Ascending aorta (tissue), 2 donors: ENCODE measurements around the gene FAM114A2. TPM values are rescaled to one million over a fixed set of nuclear protein-coding genes. Genes with fewer than 3 reads are reported as not detected.
"Not testable (repeated sequence)": the region's sequence is repeated elsewhere in the genome, so short reads cannot be mapped to it uniquely, and the experiment has no call there.

Experiments used
- DNase-seq, 2 donors: peaks; one replicate each; pipeline ENCODE4 v3.0.0-alpha.2; 2019; ENCODE audit warnings: low spot score in 2 of 2
- H3K27ac ChIP-seq, 2 donors: fragments of 200-600 bp; sonication (generic); one replicate each; pipeline ENCODE4 v1.5.1; 2016 to 2017; ENCODE audit warnings: mild to moderate bottlenecking in 1 of 2
- H3K27me3 ChIP-seq: fragments of 200-600 bp; sonication (generic); one replicate; pipeline ENCODE4 v1.5.1; 2017
- H3K36me3 ChIP-seq, 2 donors: fragments of 200-600 bp; sonication (generic); one replicate each; pipeline ENCODE4 v1.5.1; 2016
- H3K4me1 ChIP-seq, 2 donors: fragments of 200-600 bp; sonication (generic); one replicate each; pipeline ENCODE4 v1.5.1; 2016 to 2017; ENCODE audit warnings: mild to moderate bottlenecking in 1 of 2
- H3K4me3 ChIP-seq, 2 donors: fragments of 200-600 bp; sonication (generic); one replicate each; pipeline ENCODE4 v1.5.1; 2016 to 2017; ENCODE audit warnings: mild to moderate bottlenecking in 1 of 2
- H3K9me3 ChIP-seq, 2 donors: fragments of 200-600 bp; sonication (generic); one replicate each; pipeline ENCODE4 v1.5.1; 2016
- CTCF ChIP-seq, 3 experiments: fragments of 200-600 bp in 2 of 3; fragments of 450-650 bp in 1 of 3; sonication (generic) in 2 of 3; IDR thresholded peaks; one replicate each; pipeline ENCODE4 v1.5.1; 2016 to 2019; ENCODE audit warnings: antibody characterized with exemption in 3 of 3, mild to moderate bottlenecking in 1 of 3, moderate library complexity in 1 of 3
- intact Hi-C: fragments of 100-400 bp; cut with DNase I; formaldehyde crosslinking; loops from one replicate; pipeline ENCODE4 v1.15.1; 2023
- total RNA-seq: library from RNA; depleted of rRNA; stranded (reverse); fragments of >200 nt; gene quantifications from one replicate; pipeline ENCODE4 v1.1.0, GENCODE V29; 2016

Gene FAM114A2
- total RNA-seq, 1 donor from 2014 or later = 7.2 TPM

GRCh38 chr5:154071799-154072413 lies 33.2 kb upstream of the FAM114A2 start:
- H3K4me3 ChIP-seq = peak overlapping the region in 1 of 2 donors; percentile 38
- H3K4me1 ChIP-seq = no peaks in the 10 kb centered on the region
- H3K36me3 ChIP-seq = no peaks in the 10 kb centered on the region
- TF ChIP-seq CTCF (IDR thresholded peaks at IDR 0.05) = no peak
- intact Hi-C loops = loop anchor here (1.0 to 10.0 kb wide), 3 partner anchors 108 to 563 kb away; no protein-coding TSS in a partner anchor
- no peak for DNase-seq
- H3K27me3 ChIP-seq = no peaks in the 10 kb centered on the region
- H3K27ac ChIP-seq = peak overlapping the region in 1 of 2 donors; percentile 5
- no peaks in the 10 kb centered on the region for H3K9me3 ChIP-seq

- intact Hi-C loops = loop anchor here (10.0 kb wide), 1 partner anchor 565 kb away; no protein-coding TSS in a partner anchor
- not testable (repeated sequence) for H3K9me3 ChIP-seq, H3K27me3 ChIP-seq, H3K4me1 ChIP-seq, H3K27ac ChIP-seq, H3K4me3 ChIP-seq, H3K36me3 ChIP-seq, DNase-seq
Measured at GRCh38 chr5:154069854-154070253, 31.1 kb upstream of the FAM114A2 start.

GRCh38 chr5:154065971-154066370 lies 27.3 kb upstream of the FAM114A2 start:
- no peaks in the 10 kb centered on the region for H3K9me3 ChIP-seq
- intact Hi-C loops = no loop called here
- H3K36me3 ChIP-seq = no peaks in the 10 kb centered on the region
- no peak overlapping the region for H3K4me3 ChIP-seq
- TF ChIP-seq CTCF (IDR thresholded peaks at IDR 0.05) = no peak
- no peak for DNase-seq
- no peaks in the 10 kb centered on the region for H3K27me3 ChIP-seq
- H3K27ac ChIP-seq = no peak overlapping the region
- H3K4me1 ChIP-seq = no peaks in the 10 kb centered on the region

GRCh38 chr5:154063372-154063771 lies 24.7 kb upstream of the FAM114A2 start:
- Histone ChIP-seq H3K4me3 (no peak overlapping the region), H3K27me3 (no peaks in the 10 kb centered on the region), H3K27ac (no peak overlapping the region), H3K36me3 (no peaks in the 10 kb centered on the region), H3K4me1 (no peaks in the 10 kb centered on the region), H3K9me3 (no peaks in the 10 kb centered on the region)
- no peak for TF ChIP-seq CTCF (IDR thresholded peaks at IDR 0.05)
- intact Hi-C loops = no loop called here
- no peak for DNase-seq

GRCh38 chr5:154060606-154061005 lies 21.9 kb upstream of the FAM114A2 start:
- Histone ChIP-seq H3K36me3 (peaks cover 0 to 3% of the 10 kb centered on the region in 2 donors), H3K27ac (no peak overlapping the region), H3K27me3 (no peaks in the 10 kb centered on the region), H3K4me1 (peaks cover 0 to 2% of the 10 kb centered on the region in 2 donors), H3K9me3 (no peaks in the 10 kb centered on the region), H3K4me3 (no peak overlapping the region)
- no peak for DNase-seq
- intact Hi-C loops = no loop called here
- no peak for TF ChIP-seq CTCF (IDR thresholded peaks at IDR 0.05)

GRCh38 chr5:154059583-154059982 lies 20.9 kb upstream of the FAM114A2 start:
- intact Hi-C loops = no loop called here
- H3K36me3 ChIP-seq = peaks cover 1 to 3% of the 10 kb centered on the region in 2 donors
- no peak for DNase-seq
- no peaks in the 10 kb centered on the region for H3K9me3 ChIP-seq
- H3K4me3 ChIP-seq = no peak overlapping the region
- H3K27ac ChIP-seq = no peak overlapping the region
- peaks cover 0 to 2% of the 10 kb centered on the region in 2 donors for H3K4me1 ChIP-seq
- TF ChIP-seq CTCF (IDR thresholded peaks at IDR 0.05) = no peak
- H3K27me3 ChIP-seq = no peaks in the 10 kb centered on the region
